NCI-H2196 (cell line): ENCODE results near the gene DMKN.
A peak's percentile ranks its signal among the peaks of the same experiment; 100 is the strongest.

Source experiments
- DNase-seq: peaks from one replicate; lab custom pipeline; 2025; ENCODE audit not compliant: unreplicated experiment; lab: John Stamatoyannopoulos, UW

Gene DMKN

DNA sequence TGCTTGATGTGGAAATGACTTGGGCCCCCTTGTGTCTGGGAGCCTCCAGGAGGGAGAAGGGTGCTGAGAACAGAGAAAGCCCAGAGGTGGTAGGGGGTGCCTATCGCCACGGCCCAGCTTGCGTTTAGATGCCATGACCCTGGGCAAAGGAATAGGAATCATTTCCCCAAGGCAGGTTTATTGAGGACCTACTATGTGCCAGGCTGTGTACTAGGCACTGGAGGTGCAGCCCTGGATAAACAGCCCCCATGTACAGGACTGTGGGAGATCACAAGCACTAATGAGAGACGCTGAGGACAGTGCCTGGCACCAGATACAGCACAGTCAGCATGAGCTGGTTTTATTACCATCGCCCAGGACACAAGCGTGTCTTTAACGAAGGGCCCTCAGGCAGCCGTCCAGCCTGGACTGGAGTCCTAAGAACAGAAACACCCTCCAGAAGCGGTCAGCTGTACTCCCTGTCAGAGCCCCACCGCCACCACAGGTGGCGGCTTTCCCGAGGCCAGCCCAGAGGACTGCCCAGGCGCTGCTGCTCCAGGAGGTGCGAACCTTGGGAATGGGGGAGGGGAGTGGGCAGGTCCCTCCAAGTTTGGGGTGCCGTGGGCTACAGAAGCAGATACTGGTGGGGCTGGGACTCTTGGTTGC is 36.6 kb upstream of the DMKN start:
- DNase-seq, result no peak

DNA sequence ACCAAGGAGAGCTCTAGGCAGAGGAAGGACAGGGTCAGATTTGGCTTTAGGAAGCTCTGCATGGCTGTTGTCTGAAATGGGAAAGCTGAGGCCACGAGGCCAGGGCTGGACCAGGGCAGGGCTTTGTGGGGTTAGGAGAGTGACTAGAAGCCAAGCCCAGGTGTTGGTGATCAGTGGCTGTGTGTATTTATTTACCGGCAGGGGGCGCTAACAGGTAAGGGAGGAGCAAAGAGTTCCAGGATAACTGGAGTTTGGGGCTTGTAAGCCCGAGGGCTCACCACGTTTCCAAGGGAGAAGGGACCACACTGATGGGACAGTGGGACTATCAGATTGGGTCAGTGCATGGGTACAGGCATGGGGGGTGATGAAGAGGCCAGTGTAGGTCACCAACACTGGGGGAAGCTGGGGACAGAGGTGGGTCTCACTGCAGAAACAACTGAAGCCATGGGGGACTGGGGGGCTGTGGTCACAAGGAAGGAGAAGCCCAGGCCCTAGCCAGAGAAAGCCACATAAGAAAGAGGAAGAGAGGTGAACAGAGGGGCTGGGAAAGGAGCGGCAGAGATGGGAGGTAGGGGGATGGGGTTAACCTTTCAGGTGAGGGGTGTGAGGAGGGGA is 35.8 kb upstream of the DMKN start:
- peak; percentile 89 for DNase-seq

DNA sequence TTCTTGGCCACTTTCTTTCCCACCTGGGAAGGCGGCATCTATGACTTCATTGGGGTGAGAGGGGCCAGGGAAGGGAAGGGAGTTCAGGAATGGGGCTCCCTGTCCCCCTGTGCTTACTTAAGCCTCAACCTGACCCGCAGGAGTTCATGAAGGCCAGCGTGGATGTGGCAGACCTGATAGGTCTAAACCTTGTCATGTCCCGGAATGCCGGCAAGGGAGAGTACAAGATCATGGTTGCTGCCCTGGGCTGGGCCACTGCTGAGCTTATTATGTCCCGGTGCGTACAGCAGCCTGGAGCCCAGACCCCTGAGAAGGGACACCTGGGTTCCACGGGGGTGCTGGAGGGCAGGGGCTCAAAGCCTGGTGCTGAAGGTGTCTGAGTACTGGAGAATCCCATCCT is 33.1 kb upstream of the DMKN start:
- no peak for DNase-seq

DNA sequence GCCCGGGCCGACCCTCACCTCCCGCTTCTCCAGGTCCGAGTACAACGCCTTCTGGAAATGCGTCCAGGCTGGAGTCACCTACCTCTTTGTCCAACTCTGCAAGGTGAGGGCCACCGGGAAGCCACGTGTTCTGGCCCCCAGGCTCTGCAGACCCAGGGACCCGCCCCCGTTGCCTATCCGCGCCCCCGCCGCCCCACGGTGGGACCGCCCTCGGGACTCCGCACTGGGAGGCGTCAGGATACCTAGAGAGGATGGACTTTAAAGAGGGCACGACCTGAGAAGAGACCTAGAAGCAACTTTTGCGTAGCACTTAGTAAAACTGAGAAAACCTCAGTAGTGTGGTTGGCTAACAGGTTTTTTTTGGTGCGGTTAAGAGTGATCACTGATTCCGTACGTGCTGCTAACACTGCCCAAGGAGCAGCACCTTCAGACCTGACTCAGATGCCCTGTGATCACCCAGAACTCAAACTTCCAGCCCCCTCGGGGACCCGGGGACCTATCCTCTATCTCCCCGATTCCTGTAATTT is 32.5 kb upstream of the DMKN start:
- DNase-seq, result peak; percentile 20

DNA sequence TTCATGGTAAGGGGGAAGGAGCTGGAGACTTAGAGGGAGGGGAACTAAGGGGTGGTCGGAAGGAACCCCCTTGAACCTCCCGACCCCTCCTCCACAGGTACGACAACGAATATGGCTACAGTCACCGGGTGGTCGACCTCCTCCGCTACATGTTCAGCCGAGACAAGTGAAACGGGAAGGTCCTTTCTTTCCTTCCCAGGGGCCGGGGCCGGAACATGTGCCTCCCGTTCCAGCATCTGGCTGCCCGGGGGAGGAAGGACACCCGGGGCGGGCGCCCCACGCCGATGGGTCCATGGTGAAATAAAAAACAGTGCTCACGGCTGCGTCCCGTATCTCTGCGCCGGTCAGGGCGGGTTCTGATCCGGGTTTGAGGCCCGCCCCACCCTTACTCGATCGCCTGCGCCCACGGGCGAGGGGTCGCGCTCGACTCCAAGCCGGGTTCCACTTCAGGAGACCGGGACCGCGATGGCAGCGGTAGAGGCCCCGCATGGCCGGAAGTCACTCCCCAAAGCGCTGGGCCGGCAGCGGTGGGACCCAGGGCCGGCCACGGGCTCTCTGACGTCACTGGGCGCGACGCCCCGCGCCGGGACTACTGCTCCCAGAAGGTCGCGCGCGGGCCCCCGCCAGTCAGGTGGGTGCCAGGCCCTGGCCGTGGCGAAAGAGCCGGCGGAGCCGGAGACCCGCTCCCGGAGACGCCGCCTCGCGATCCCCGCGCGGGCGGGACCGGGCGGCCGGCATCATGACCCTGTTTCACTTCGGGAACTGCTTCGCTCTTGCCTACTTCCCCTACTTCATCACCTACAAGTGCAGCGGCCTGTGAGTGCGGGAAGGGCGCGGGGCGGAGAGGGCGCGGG is 31.8 kb upstream of the DMKN start, which contains the start of gene TMEM147:
TSS of gene TMEM147 (plus strand) at position 626 of the 854 bp plus-strand sequence. CDS start at position 740, 114 bp downstream.
- DNase-seq, result peak; percentile 89

DNA sequence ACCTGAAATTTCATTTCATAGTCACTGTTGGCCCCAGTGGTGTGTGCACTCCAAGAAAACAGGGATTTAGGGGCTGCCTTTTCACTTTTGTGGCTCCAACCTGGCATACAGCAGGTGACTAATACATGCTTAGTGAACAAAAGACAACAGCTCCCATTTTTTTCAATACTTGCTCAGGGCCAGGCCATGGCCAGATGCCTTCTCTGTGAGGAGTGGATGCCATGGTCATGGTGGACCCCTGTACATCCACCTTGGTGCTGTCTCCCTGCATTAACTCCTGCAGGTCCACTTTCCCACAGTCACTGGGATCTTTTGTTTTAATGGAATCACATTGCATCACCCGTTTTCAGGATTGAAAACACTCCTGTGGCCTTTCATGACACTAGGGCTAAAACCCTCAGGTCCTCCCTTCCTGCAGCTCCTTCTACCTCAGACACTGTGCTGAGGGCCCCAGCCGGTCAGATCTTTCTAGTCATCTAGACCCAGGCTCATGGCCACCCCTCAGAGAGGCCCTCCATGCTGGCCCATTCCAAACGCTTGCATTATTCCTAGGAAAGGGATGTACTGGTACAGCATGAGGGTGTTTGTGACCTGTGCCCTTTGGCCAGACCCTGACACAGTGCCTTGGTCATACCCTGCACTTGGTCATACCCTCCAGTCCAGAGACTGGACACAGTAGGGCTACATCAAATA is 30.8 kb upstream of the DMKN start:
- DNase-seq, result no peak

DNA sequence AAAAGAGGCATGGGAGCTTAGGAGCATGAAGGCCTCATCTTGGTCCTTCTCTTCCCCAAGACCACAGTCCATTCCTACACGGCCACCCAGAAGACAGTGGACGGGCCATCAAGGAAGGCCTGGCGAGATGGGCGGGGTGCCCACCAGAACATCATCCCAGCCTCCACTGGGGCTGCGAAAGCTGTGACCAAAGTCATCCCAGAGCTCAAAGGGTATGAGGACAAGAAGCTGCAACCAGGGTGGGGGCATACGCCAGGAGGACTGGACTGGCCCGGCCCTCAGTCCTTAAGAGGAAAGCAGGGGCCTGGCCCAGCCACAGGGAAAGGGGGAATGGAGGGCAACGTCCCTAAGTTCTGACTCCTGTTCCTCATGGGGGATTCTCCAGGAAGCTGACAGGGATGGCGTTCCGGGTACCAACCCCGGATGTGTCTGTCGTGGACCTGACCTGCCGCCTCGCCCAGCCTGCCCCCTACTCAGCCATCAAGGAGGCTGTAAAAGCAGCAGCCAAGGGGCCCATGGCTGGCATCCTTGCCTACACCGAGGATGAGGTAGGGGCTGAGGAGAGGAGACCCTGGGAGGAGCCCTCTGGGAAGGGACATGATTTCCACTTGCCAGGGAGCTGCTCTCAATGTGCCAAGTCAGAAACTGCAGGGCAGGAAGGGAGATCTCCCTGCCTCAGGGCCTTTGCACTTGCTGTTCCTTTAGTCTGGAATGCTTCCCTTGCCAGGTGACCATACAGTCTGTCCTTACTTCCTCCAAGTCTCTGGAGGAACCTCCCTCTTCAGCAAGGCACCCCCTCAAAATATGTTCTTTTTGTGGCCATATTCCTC is 30.0 kb upstream of the DMKN start:
- DNase-seq, result no peak

DNA sequence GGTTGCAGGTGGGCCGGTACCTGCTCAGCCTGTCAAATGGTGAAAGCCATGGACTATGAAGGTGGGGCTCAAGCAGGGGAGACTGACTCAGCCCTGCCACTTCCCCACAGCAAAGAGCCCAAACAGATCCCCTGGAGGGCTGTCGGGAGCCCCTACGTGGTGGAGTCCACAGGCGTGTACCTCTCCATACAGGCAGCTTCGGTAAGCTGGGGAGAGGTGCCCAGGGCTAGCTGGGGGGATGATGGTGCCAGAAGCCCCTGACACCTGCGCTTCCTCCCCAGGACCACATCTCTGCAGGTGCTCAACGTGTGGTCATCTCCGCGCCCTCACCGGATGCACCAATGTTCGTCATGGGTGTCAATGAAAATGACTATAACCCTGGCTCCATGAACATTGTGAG is 28.8 kb upstream of the DMKN start:
- DNase-seq, result no peak

DNA sequence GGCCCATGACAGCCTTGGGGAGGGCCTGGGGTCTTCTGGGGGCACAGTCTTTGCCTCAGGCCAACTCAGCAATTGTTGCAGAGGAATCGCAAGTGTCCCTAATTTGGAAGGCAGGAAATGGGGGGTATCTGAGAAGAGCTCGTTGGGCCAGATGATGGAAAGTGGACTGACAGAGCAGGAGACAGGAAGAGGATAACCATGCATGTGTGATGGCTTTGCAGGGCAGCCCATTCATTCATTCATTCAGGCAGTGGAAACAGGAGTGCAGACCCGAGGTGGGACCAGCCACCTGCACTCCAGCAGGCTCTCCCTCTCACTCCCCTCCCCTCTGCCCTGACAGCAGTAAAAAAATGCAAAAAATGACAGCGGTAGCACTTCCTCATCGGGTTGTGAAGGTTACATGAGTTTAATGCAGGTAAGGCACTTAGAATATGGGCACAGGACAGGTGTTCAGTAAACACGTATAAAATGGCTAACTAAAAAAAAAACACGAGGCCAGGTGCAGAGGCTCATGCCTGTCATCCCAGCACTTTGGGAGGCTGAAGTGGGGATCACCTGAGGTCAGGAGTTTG is 27.0 kb upstream of the DMKN start:
- no peak for DNase-seq

DNA sequence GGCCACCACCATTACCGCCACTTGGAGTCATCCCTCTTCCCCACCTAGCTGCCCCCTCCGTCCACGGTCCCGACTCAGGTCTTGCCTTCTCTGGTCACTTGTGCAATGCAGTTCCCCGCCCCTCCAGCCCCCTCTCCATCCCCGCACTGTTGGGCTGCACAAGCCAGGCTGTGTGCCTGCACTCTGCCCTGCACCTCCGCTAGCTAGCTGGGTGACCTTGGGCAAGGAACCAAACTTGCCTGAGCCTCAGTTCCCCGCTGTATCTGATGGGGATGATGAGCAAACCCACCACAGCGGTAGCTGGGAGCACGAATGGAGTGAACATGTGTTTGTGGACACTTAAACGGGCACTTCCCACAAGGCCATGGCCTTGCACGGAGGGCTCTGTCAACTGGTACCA is 26.4 kb upstream of the DMKN start:
- no peak for DNase-seq

DNA sequence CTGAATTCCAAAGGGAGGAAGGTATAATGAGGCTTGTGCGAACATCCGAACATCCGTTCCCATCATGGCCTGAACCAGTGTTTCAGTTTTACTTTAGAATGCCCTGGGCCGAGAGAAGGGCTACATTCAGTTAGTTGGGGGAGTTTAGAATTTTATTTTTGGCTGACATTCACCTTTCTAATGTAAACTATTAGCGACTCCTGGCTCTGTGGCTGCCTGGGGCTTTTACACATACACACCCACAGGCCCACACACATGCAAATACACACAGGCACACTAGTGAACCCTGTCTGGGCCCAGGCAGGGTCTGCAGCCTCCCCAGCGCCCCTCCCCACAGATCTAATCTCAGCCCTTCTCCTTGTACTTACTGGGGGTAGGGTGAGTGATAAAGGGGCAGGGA is 25.9 kb upstream of the DMKN start:
- no peak for DNase-seq

DNA sequence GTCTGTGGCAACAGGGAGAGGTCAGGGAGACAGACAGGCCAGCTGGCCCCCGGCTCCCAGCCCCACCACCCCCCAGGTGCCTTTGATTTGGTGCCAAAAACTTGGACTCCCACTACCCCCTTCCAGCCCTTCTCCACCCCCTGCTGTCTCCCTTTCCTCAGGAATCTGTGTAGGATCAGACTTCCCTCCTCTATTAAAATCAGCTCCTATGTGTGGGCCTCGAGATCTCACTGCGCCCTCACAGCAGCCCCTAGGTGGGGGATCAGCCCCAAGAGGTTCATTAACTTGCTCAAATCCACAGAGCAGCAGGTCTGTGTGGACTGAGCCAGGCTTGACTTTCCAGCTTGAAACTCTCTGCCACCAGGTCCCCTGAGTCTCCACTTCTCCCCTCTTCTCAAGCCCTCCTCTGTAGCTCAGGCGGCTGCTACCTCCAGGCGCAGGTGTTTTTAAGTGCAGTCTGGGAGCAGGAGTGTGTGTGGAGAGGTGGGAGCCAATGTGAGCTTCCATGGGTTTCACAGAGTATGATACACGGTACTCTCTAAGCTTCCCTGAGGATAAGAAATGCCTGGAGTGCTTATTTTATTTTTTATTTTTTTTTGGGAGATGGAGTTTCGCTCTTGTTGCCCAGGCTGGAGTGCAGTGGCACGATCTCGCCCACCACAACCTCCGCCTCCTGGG is 21.5 kb upstream of the DMKN start:
- DNase-seq, result no peak

DNA sequence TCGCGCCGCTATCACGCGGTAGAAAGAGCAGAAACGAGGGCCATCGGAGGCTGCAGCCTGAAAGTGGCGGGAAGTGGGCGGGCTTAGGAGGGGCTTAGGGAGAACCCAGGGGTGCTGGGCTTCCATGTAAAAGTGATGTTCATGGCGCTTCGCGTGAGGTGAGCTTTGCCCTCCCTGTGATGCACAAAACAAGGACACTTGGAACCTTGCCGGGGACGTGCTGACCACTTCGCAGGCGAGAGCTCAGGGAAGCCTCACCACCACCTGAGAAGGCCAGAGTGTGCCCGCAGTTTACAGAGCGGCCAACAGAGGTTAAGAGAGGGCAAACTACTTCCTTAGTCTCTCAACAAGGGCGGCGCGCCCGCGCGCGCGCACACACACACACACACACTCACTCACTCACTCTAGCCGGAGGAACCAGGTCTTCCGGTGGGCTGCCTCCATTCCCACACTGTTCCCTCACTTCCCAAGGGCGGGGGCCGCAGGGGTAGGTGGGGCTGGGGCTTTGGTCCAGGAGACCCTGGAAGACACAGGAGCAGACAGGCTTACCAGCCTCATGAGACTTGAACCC is 20.5 kb upstream of the DMKN start:
- no peak for DNase-seq

DNA sequence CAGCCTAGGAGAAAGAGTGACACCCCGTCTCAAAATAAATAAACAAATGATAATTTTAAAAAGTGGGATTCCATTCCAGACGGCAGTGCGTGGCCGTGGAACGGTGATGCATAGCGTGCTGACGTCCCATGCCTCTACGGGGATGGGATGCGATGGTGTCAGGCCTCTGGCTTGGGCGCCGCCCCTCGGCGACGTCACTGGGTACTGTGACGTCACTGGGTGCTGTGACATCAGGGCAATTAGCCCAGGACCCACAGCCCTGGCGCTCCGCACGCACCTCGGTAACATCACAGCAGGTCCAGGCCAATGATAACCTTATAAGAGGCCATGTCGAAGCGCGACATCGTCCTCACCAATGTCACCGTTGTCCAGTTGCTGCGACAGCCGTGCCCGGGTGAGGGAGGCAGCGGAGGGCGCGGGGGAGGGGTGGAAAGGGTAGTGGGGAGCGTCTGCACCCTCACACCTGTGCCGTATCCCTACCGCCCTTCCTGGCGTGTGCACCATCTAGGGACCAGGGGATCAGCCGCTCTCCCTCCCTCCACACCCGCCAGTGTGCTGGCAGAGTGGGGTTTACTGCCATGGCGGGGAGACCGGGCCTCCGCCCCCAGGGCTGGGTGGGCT is 19.9 kb upstream of the DMKN start, which contains the start of gene GAPDHS:
TSS of gene GAPDHS (plus strand) at position 256 of the 621 bp plus-strand sequence. CDS start at position 328, 72 bp downstream.
- no peak for DNase-seq

DNA sequence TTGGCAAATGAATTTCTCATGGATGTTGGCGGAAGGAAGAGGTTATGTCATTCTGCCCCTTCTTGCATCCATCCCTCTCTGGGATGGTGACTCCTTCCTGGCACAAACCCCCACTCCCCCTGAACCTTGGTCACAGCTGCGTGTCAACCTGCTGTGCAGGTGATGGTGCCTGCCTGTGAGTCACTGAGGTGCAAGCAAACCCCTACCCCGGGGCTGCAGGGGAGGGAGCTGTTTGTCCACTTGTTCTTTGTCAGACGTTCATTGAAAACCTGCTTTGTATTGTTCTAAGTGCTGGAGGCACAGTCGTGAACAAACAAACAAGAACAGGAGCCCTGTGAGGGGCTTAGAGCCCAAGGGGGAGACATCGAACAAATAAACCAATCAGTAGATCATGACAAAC is 17.8 kb upstream of the DMKN start:
- DNase-seq, result no peak

DNA sequence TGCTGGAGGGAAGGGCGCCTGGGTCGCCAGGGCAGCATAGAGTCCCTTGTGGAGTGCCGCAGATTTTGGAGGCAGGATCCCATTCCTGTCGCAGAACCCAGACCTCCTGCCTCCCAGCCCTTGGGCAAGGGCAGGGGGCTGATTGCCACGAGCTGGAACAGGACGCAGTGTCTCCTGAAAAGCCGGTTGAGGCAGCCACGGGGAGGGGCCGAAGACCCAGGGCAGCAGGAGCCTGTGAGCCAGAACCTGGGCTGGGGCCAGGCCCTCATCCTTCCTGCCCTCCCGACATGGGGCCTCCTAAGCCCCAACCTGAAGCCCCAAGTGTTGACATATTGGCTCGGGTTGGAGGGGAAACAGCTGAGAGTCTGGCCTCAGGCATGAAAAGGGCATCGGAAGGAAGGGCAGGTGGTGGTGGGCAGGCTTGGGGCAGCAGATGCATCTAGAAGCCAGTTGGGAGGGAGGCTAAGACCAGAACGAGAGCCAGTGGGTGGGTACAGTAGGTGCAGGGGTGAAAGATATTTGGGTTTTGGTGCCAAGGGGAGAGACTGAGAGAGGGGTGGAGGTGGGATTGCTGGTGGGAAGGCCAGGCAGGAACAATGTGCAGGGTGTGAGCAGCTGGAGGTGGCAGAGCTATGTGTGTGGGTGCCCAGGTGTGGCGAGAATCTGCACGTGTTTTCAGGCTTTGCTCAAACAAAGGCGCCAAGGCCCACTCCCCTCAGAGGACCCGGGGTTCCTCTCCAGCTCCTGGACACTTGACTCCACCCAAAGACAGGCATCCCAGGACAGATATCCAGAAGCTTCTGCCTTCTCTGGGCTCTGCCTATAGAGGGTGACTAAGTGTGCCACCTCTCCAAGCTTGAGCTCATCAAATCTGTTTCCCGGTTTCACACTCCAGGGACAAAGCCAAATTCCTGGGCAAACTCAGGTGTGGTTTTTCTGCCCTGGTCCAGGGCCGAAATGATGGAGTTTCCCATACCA is 16.1 kb upstream of the DMKN start:
- no peak for DNase-seq
